HG02852 (cell line): ENCODE results near the gene ADCY5.
"Not testable (repeated sequence)": the region's sequence is repeated elsewhere in the genome, so short reads cannot be mapped to it uniquely, and the experiment has no call there.

Source experiments
- ATAC-seq: cut with Tn5 transposase; IDR thresholded peaks from one replicate; pipeline ENCODE4 v1.9.1; 2021; ENCODE audit warnings: mild to moderate bottlenecking, moderate library complexity; ENCODE audit not compliant: unreplicated experiment

The ADCY5 gene

GRCh38 chr3:123448536-123449101, at the start of gene ADCY5:
Gene ADCY5, minus strand, starts transcription at chr3:123449090. Its CDS starts 545 bp downstream, at chr3:123448545.
- ATAC-seq: no peak

DNA sequence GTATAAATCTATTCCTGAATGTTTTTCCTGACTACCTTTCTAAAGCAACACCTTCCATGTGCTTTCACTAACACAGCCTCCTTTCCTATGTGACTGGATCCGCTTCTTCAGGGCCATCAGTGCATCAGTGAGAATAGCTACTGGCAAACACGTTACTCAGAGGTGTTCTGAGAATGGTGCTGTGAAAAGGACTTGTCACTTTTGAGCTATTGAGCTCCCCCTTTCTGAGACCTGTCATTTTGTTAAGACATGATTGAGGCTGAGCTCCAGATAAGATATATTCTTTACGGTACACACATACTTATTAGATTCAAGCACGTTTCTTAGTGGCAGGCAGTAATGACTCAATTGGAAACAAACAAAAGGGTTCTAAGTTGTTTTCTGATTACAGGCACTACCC, 45.0 kb upstream of the ADCY5 start:
- ATAC-seq: no peak

DNA sequence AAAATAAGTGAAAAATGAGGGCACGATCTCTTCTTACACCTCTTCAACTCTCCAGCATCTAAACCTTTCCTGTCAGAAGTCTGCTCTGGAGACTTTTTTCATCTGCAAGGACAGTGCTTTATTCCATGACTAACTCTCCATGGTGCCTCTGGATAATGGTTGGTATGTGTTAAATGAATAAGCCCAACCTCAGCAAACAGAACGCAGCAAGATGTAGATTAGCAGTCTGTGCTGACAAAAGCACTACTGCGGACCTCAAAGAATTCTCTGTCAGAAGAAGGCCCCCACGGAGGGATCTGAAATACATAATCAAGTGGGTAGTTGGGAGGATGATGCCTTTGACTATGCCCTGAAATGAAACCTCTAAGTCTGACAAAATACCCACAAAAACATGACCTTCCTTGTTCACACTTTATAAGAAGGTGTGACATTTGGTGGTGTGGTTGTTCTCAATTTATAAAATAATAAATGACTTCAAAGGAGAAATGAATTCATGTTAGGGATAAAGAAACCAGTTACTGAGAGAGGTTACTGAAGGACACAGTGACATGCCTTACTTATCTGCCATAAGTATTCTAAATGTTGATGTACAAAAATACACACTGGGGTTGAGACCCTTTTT, 43.2 kb upstream of the ADCY5 start:
- no peak for ATAC-seq

DNA sequence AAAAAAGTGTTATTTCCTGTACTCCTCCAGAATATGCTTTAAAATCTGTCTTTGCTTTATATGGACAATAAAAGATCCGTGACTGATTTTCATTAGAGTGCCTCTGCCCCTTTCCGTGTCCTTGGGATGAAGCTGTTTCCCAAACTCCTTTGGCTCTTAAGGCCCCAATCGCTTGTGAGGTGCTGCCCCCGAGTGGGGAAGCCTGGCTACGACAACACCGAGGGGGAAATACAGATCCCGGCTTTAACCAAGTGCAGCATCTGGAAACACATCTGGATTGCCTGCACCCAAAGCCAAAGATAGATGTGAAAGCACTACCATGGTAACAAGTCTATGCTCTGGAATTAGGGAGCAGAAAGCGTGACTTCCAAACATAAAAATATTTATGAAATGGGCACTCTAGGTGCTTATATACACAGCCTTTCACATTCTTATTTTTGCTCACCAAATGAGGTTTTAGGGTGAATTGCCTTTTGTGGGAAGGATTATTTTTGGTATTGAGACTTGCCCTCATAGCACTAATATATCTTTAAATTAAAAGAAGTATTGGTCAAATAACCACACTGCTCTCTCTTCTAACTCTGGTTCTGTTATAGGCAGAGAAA, 40.6 kb upstream of the ADCY5 start:
- ATAC-seq: no peak

DNA sequence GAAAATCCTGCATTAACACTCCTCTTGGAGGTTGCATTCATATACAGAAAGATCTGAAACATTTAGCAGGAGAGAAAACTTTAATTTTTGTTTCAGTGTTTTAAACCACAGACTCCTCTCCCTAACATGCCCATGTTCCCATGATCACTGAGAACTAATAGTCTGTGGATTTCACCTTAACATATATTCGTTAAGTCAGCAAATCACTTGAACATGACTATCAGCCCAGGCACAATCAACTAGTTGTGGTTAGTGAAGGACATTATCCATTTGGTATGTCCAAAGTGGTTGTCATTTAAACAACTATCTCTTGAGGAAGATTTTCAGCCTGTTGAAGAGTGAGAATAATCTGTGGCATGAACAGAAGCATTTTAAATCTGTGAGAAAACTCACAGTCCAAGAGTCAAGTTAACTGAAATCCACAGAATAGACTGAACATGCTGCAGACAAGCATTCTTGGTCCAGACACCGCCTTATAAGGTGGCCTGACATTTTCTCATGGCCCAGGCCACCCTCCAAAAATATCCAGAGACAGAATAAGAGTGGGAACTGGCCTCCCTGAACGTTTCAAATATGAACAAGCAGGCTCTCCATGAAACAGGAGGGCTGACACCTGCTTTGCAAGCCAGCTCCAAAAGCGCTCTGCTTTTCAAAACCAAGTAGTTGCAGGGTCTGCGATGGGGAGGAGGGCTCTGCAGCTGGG, 39.9 kb upstream of the ADCY5 start:
- ATAC-seq: no peak

GRCh38 chr3:123487063-123487462, 38.2 kb upstream of the ADCY5 start:
- not testable (repeated sequence) for ATAC-seq

DNA sequence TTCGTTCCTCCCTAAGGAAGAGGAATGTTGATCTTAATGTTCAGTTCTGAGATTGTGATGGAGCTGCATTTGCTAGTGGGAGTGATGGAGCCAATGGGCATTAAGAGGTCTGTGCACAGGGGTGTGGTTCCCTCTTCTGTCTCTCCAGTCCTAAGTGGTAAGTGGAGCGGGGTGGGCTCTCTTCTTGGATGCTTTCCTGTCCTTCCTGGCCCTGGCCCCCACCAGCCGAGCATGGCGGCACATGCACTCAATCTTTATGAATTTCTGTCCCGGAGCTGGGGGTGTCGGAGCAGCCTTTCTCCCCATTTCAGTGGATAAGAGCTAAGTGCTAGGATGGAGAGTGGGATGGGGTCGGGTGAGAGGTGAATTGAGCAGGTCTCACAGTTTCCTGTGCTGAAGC, 37.6 kb upstream of the ADCY5 start:
- ATAC-seq: no peak

DNA sequence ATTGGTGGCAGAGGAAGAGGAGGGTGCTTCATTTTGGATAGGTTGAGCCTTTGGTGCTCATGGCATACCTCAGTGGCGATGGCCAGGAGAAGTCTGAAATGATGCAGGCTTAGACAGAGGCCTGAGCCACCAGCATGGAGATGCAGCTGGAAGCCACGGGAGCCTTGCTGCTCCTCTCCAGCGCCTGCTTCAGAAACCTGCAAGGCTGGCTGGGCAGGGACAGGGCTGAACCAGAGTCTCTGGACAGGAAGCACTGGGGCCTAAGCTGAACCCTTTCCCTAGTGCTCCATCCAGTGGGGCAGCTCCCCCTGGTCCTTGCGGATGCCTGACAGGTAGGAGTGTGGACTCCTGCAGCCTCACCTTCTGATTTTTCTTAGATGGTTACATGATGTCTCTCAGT, 36.7 kb upstream of the ADCY5 start:
- ATAC-seq: no peak

GRCh38 chr3:123483146-123483545, 34.3 kb upstream of the ADCY5 start:
- no peak for ATAC-seq

DNA sequence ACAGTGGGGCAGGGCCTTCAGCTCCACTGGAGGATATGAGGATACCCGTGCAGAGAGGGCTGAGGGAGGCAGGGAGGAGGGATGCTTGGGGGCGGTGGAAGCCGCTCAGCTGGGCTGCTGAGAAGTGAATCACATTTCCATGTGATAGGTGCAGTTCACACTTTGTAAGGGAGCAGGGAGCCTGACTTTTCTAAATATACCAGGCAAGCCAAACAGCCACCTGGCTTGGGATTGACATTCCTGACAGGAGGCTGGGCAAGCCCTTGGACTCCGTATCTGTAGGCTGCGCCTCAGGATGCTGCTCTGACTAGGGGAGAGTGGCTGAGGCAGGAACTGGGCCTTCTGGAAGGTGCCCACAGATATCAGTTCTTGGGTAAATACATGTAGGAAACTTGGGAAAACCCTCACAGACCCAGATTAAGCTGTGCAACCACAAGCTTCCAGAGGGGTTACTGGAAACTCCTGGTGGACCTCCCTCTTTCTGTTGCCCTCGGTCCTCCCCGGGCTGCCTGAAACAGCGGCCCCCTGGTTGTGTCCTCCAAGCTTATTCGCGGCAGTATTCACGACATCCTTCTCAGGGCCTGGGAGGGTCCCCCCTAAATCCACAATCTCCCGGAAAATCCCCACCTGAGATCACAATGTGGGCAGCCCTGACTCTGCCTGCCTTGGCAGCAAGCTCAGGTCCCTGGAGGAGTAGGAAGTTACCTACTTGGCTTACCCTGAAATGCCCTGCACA, 33.0 kb upstream of the ADCY5 start:
- ATAC-seq: no peak

DNA sequence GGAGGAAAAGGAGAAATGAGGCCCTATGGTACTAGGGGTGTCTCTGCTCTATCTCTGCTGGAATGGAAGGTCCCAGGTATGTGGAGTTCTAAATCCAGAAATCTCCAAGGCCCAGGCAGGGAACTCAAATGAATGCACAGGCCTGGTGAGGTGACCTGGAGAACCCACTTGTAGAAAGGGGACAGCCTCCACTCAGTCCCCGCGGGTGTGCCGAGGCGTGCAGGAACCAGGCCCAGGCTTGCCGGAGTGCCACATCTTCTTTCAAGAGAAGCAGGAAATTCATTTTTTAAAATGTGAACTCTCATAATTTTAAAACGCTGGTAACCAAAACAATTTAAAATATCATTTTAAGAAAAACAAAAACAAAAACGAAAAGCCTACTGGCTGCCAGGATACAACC, 32.2 kb upstream of the ADCY5 start:
- ATAC-seq: no peak

DNA sequence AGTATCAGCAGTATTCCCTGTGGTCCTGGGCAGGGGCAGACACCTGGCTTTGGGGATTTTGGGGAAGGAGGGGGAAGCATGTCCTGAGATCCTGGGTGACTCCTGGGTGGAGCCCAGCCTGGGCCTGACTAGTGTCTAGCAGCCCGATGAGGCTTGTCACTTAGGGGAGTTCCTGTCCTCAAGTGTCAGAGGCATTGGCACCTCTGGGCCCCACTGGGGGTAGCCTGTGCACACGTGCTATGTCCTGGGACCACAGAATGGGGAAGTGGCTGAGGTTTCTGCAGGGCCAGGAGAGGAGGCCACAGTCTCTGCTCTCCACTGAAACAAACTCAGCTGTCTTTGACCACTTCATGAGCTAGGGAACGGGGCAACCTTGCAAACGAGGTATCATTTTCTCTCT, 31.5 kb upstream of the ADCY5 start:
- ATAC-seq: no peak

- no peak for ATAC-seq
Measured at GRCh38 chr3:123479891-123480290, 31.0 kb upstream of the ADCY5 start.

GRCh38 chr3:123478314-123478713, 29.4 kb upstream of the ADCY5 start:
- no peak for ATAC-seq

- ATAC-seq: no peak
Measured at GRCh38 chr3:123476967-123477750, 28.3 kb upstream of the ADCY5 start.

GRCh38 chr3:123475786-123476185, 26.9 kb upstream of the ADCY5 start:
- no peak for ATAC-seq

DNA sequence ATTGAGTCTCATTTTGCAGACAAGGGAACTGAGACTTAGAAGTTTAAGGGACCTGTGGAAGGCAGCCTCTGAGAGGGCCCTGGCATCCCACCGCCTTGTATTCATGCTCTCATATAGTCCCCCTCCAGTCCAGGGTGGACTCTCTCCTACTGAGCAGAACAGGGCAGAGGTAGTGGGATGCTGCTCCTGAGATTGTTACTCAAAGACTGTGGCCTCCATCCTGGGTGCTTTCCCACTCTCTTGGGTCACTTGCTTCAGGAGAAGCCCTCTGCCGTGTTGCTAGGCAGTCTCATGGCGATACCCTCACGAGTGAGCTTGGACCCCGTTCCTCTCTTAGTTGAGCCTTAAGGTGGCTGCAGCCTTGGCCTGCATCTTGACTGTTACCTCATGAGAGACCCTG, 22.2 kb upstream of the ADCY5 start:
- no peak for ATAC-seq

DNA sequence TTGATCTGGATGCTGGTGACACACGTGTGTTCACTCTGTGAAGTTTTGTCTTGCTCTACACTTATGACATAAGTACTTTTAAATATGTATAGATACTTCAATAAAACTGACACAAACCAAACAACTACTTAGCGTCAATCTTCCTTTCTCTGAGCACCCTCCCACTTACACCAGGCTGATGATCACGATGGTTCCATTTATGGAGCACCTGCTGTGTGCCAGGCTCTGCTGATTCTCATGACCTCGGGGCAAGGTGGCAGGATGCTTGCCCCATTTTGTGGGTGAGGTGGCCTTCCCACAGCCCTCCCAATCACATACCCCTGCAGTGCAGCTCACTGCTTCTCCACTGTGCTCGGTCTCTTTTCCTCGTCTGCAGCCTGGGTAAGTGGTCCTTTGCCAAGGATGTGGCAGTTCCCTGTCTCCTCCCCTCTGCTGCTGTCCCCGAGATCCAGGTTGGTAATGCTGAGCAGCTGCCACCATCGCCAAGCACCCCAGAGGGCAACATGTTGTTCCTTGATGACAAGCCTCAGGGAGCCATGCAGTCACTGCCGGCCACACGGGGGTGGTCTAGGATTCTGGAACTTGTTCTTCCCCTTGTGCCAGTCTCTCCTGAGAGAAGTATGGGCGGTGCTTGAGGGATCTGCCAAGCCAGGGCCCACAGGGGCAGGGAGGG, 20.6 kb upstream of the ADCY5 start:
- ATAC-seq: no peak

- no peak for ATAC-seq
Measured at GRCh38 chr3:123467046-123467445, 18.2 kb upstream of the ADCY5 start.

GRCh38 chr3:123464211-123464610, 15.3 kb upstream of the ADCY5 start:
- no peak for ATAC-seq
